Smooth muscle cell (in vitro differentiated cells): ENCODE data around the gene SKAP1. TPM values are rescaled to one million over a fixed set of nuclear protein-coding genes. Genes with fewer than 3 reads are reported as not detected.
"Not testable (repeated sequence)": the region's sequence is repeated elsewhere in the genome, so short reads cannot be mapped to it uniquely, and the experiment has no call there.

Source experiments
- DNase-seq: peaks from one replicate; lab custom pipeline; 2025; ENCODE audit not compliant: unreplicated experiment; lab: John Stamatoyannopoulos, UW
- H2AFZ ChIP-seq: fragments of 200-600 bp; sonication (generic); 2 replicates; pipeline ENCODE4 v1.6.0; 2016; ENCODE audit warnings: antibody characterized with exemption, low read depth, mild to moderate bottlenecking
- H3F3A ChIP-seq: fragments of 200-600 bp; sonication (generic); 2 replicates; pipeline ENCODE4 v1.6.0; 2017; ENCODE audit warnings: antibody characterized with exemption, low read depth
- H3K27ac ChIP-seq: fragments of 200-600 bp; sonication (generic); 2 replicates; pipeline ENCODE4 v1.5.1; 2016; ENCODE audit warnings: low read depth, mild to moderate bottlenecking
- H3K27me3 ChIP-seq: fragments of 200-600 bp; sonication (generic); 2 replicates; pipeline ENCODE4 v1.6.1; 2016; ENCODE audit warnings: low read depth, mild to moderate bottlenecking
- H3K36me3 ChIP-seq: fragments of 200-600 bp; sonication (generic); 2 replicates; pipeline ENCODE4 v1.5.1; 2016; ENCODE audit warnings: low read depth
- H3K4me1 ChIP-seq: fragments of 200-600 bp; sonication (generic); 2 replicates; pipeline ENCODE4 v1.5.1; 2016; ENCODE audit warnings: low read depth
- H3K4me2 ChIP-seq: fragments of 200-600 bp; sonication (generic); 2 replicates; pipeline ENCODE4 v1.6.0; 2016; ENCODE audit warnings: mild to moderate bottlenecking
- H3K4me3 ChIP-seq: fragments of 200-600 bp; sonication (generic); 2 replicates; pipeline ENCODE4 v1.5.1; 2016; ENCODE audit warnings: mild to moderate bottlenecking
- H3K79me2 ChIP-seq: fragments of 200-600 bp; sonication (generic); 2 replicates; pipeline ENCODE4 v1.6.0; 2016; ENCODE audit warnings: low read depth, mild to moderate bottlenecking
- H3K9ac ChIP-seq: fragments of 200-600 bp; sonication (generic); 2 replicates; pipeline ENCODE4 v1.6.0; 2016; ENCODE audit warnings: low read depth
- H3K9me3 ChIP-seq: fragments of 200-600 bp; sonication (generic); replicated peaks from 2 replicates; pipeline ENCODE4 v1.5.1; 2016; ENCODE audit warnings: low read depth
- H4K20me1 ChIP-seq: fragments of 200-600 bp; sonication (generic); 2 replicates; pipeline ENCODE4 v1.6.0; 2016; ENCODE audit warnings: low read depth
- CTCF ChIP-seq: fragments of 200-600 bp; sonication (generic); IDR thresholded peaks from 2 replicates; pipeline ENCODE4 v1.5.1; 2017; ENCODE audit warnings: borderline replicate concordance, mild to moderate bottlenecking, antibody characterized with exemption; ENCODE audit not compliant: insufficient read depth, poor library complexity, severe bottlenecking
- WGBS: methylation state at CpG from one replicate; pipeline ENCODE4 v1.1.7; 2016; ENCODE audit warnings: low lambda C conversion rate; 5-methylcytosine and 5-hydroxymethylcytosine counted together
- polyA plus RNA-seq: library from polyadenylated mRNA; unstranded; fragments of >200 nt; fragmentation: Nextera tagmentation; extraction: Ambion mirVana; gene quantifications from 2 replicates; pipeline ENCODE4 v1.2.1, GENCODE V29; 2016
- total RNA-seq: library from RNA; depleted of rRNA; stranded (reverse); fragments of >200 nt; gene quantifications from 2 replicates; pipeline ENCODE4 v1.2.3, GENCODE V29; 2014

SKAP1 gene
- total and polyA plus RNA-seq, 2 experiments from 2014 or later, result not detected

GRCh38 chr17:48451489-48451888 lies 21.5 kb upstream of the SKAP1 start:
- Histone ChIP-seq H3K27ac (no peak overlapping the region), H3K9me3 (no peaks in the 10 kb centered on the region), H4K20me1 (no peaks in the 10 kb centered on the region), H2AFZ (no peak overlapping the region), H3K9ac (no peak overlapping the region), H3K4me1 (no peaks in the 10 kb centered on the region), H3K4me3 (no peak overlapping the region), H3F3A (no peaks in the 10 kb centered on the region), H3K36me3 (no peaks in the 10 kb centered on the region), H3K4me2 (no peak overlapping the region), H3K79me2 (no peaks in the 10 kb centered on the region), H3K27me3 (peaks cover 31% of the 10 kb centered on the region)
- WGBS, result 97% methylated on average over 2 of the region's 2 CpGs
- DNase-seq, result no peak
- no peak for TF ChIP-seq CTCF

- DNase-seq, H3K4me1 ChIP-seq, H3K9me3 ChIP-seq, H3K9ac ChIP-seq, H3K79me2 ChIP-seq, H2AFZ ChIP-seq, H4K20me1 ChIP-seq, H3K4me3 ChIP-seq, H3F3A ChIP-seq, H3K36me3 ChIP-seq, H3K4me2 ChIP-seq, H3K27ac ChIP-seq: not testable (repeated sequence)
- H3K27me3 ChIP-seq, result peaks cover 24% of the 10 kb centered on the region
- 91% methylated on average over 3 of the region's 3 CpGs for WGBS
Observed at GRCh38 chr17:48449335-48449734, 19.3 kb upstream of the SKAP1 start.

- Histone ChIP-seq H3K9me3 (no peaks in the 10 kb centered on the region), H2AFZ (no peak overlapping the region), H3K79me2 (no peaks in the 10 kb centered on the region), H3K4me3 (no peak overlapping the region), H3K4me1 (no peaks in the 10 kb centered on the region), H3K27ac (no peak overlapping the region), H3K36me3 (no peaks in the 10 kb centered on the region), H3K27me3 (peaks cover 11% of the 10 kb centered on the region), H3K4me2 (no peak overlapping the region), H3F3A (no peaks in the 10 kb centered on the region), H3K9ac (no peak overlapping the region), H4K20me1 (no peaks in the 10 kb centered on the region)
- WGBS, result 95% methylated on average over 7 of the region's 7 CpGs
- DNase-seq, result no peak
- no peak for TF ChIP-seq CTCF
Observed at GRCh38 chr17:48445248-48445620, 15.2 kb upstream of the SKAP1 start.

- Histone ChIP-seq H3K4me3 (no peak overlapping the region), H3K9ac (no peak overlapping the region), H3K79me2 (no peaks in the 10 kb centered on the region), H3K27ac (no peak overlapping the region), H2AFZ (no peak overlapping the region), H3K27me3 (peaks cover 6% of the 10 kb centered on the region), H4K20me1 (no peaks in the 10 kb centered on the region), H3K9me3 (no peaks in the 10 kb centered on the region), H3K4me2 (no peak overlapping the region), H3K4me1 (no peaks in the 10 kb centered on the region), H3K36me3 (no peaks in the 10 kb centered on the region), H3F3A (no peaks in the 10 kb centered on the region)
- no peak for DNase-seq
- TF ChIP-seq CTCF, result no peak
- WGBS, result 89% methylated on average over 22 of the region's 22 CpGs
Observed at GRCh38 chr17:48444516-48445247, 14.7 kb upstream of the SKAP1 start.
